Choroid plexus epithelial cell (primary cell): ENCODE results near the gene ZNF423.
A peak's percentile ranks its signal among the peaks of the same experiment; 100 is the strongest.

ENCODE experiments used
- DNase-seq: peaks from one replicate; pipeline ENCODE4 v3.0.0-alpha.2; 2010; ENCODE audit warnings: low read depth
- H3K4me3 ChIP-seq: 2 replicates; pipeline ENCODE4 v1.5.1; 2011; ENCODE audit warnings: low read depth, mild to moderate bottlenecking, control low read depth, low read length, moderate library complexity
- CTCF ChIP-seq: conservative IDR thresholded peaks from 2 replicates; pipeline ENCODE4 v1.5.1; 2011; ENCODE audit warnings: low read depth, mild to moderate bottlenecking, control low read depth, inconsistent platforms, low read length, moderate library complexity

The ZNF423 gene

GRCh38 chr16:49699841-49700175 lies 156.1 kb downstream of the ZNF423 start:
- no peak for DNase-seq
- no peak for TF ChIP-seq CTCF
- H3K4me3 ChIP-seq = no peak overlapping the region

GRCh38 chr16:49698931-49699840 lies 156.7 kb downstream of the ZNF423 start:
- TF ChIP-seq CTCF = no peak
- H3K4me3 ChIP-seq = peak overlapping the region; percentile 29
- peak; percentile 77 for DNase-seq

- H3K4me3 ChIP-seq = peak overlapping the region; percentile 42
- no peak for TF ChIP-seq CTCF
- peak; percentile 30 for DNase-seq
Measured at GRCh38 chr16:49698453-49698815, 157.5 kb downstream of the ZNF423 start.

GRCh38 chr16:49697631-49698452 lies 158.1 kb downstream of the ZNF423 start:
- DNase-seq = no peak
- H3K4me3 ChIP-seq = peak overlapping the region; percentile 42
- no peak for TF ChIP-seq CTCF

- no peak overlapping the region for H3K4me3 ChIP-seq
- peak; percentile 17 for DNase-seq
- no peak for TF ChIP-seq CTCF
Measured at GRCh38 chr16:49696414-49697101, 159.4 kb downstream of the ZNF423 start.

GRCh38 chr16:49695782-49696413 lies 160.0 kb downstream of the ZNF423 start:
- DNase-seq = no peak
- no peak overlapping the region for H3K4me3 ChIP-seq
- TF ChIP-seq CTCF = no peak
